Hepatocyte (in vitro differentiated cells): ENCODE measurements around the gene APBB1IP.

ENCODE experiments used
- EZH2phosphoT487 ChIP-seq: fragments of 200-600 bp; sonication (generic); IDR thresholded peaks from one replicate; pipeline ENCODE4 v1.6.1; 2018; ENCODE audit warnings: antibody characterized with exemption, mild to moderate bottlenecking, low read depth, moderate library complexity; ENCODE audit not compliant: unreplicated experiment, severe bottlenecking
- TF ChIP-seq, protein P1 (sequence below): fragments of 200-600 bp; sonication (generic); IDR thresholded peaks from 2 replicates; pipeline ENCODE4 v1.5.1; 2016; ENCODE audit warnings: antibody characterized with exemption, mild to moderate bottlenecking; ENCODE audit not compliant: poor library complexity

DNA sequence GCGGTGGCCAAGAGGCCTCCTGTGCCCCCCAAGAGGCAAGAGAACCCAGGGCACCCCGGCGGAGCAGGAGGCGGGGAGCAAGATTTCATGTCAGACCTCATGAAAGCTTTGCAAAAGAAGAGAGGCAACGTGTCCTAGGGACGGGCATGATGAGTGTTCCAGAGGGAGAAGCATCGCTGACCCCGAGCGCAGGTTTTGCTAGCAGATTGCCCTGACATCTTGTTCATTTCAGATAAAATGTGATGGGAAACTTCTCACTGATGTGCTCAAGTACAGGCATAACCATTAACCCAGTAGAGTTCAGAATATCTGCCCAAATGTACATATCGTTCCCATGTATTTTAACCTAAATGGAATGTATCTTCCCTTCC lies 129.2 kb downstream of the APBB1IP start:
- TF ChIP-seq, protein P1, sequence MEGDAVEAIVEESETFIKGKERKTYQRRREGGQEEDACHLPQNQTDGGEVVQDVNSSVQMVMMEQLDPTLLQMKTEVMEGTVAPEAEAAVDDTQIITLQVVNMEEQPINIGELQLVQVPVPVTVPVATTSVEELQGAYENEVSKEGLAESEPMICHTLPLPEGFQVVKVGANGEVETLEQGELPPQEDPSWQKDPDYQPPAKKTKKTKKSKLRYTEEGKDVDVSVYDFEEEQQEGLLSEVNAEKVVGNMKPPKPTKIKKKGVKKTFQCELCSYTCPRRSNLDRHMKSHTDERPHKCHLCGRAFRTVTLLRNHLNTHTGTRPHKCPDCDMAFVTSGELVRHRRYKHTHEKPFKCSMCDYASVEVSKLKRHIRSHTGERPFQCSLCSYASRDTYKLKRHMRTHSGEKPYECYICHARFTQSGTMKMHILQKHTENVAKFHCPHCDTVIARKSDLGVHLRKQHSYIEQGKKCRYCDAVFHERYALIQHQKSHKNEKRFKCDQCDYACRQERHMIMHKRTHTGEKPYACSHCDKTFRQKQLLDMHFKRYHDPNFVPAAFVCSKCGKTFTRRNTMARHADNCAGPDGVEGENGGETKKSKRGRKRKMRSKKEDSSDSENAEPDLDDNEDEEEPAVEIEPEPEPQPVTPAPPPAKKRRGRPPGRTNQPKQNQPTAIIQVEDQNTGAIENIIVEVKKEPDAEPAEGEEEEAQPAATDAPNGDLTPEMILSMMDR: no peak
- TF ChIP-seq EZH2phosphoT487: no peak
